Stomach smooth muscle (tissue), 2 donors: Measurements from ENCODE around the gene ATL2.

Experiments used
- H3K27ac ChIP-seq: one replicate; pipeline ENCODE4 v1.7.0; 2013; ENCODE audit warnings: mild to moderate bottlenecking, low read length, inconsistent platforms
- H3K27me3 ChIP-seq, 2 donors: one replicate each; pipeline ENCODE4 v1.7.0; 2013; ENCODE audit warnings: low read length in 2 of 2; ENCODE audit not compliant: insufficient read depth in 2 of 2, control insufficient read depth in 1 of 2
- H3K36me3 ChIP-seq, 2 donors: one replicate each; pipeline ENCODE4 v1.7.0; 2013; ENCODE audit warnings: low read length in 2 of 2; ENCODE audit not compliant: control insufficient read depth in 2 of 2, insufficient read depth in 2 of 2
- H3K4me1 ChIP-seq: one replicate; pipeline ENCODE4 v1.7.0; 2013; ENCODE audit warnings: low read length; ENCODE audit not compliant: control insufficient read depth, insufficient read depth
- H3K4me3 ChIP-seq, 2 donors: one replicate each; pipeline ENCODE4 v1.7.0; 2013; ENCODE audit warnings: low read length in 2 of 2
- H3K9ac ChIP-seq, 2 donors: one replicate each; pipeline ENCODE4 v1.7.0; 2013; ENCODE audit warnings: low read length in 2 of 2, mild to moderate bottlenecking in 1 of 2
- H3K9me3 ChIP-seq, 2 donors: one replicate each; pipeline ENCODE4 v1.7.0; 2013; ENCODE audit warnings: low read length in 2 of 2; ENCODE audit not compliant: control insufficient read depth in 2 of 2
- donor health status: healthy.
- donor health status: Pancreatic carcinoma.

The ATL2 gene

DNA sequence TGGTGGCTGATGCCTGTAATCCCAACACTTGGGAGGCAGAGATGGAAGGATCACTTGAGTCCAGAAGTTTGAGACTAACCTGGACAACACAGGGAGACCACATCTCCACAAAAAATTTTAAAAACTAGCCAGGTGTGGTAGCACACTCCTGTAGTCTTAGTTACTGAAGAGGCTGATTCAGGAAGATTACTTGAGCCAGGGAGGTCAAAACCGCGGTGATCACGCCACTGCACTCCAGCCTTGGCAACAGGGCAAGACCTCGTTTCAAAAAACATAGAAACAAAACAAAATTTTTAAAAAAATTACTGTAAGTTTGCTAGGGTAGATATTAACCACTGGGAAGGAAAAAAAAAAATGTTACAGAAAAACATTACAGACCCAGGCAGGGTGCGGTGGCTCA lies 5.8 kb downstream of the ATL2 start:
- H3K27me3 ChIP-seq = no peaks in the 10 kb centered on the region
- peaks cover 7% of the 10 kb centered on the region for H3K4me1 ChIP-seq
- H3K36me3 ChIP-seq = no peaks in the 10 kb centered on the region
- peak overlapping the region in 1 of 2 donors; percentile 47 for H3K4me3 ChIP-seq
- H3K9me3 ChIP-seq = no peaks in the 10 kb centered on the region
- H3K27ac ChIP-seq = peak overlapping the region; percentile 41
- no peak overlapping the region for H3K9ac ChIP-seq

GRCh38 chr2:38370664-38371063 lies 6.4 kb downstream of the ATL2 start:
- Histone ChIP-seq H3K9ac (no peak overlapping the region), H3K4me1 (peaks cover 8% of the 10 kb centered on the region), H3K27me3 (no peaks in the 10 kb centered on the region), H3K4me3 (no peak overlapping the region), H3K27ac (no peak overlapping the region), H3K36me3 (no peaks in the 10 kb centered on the region), H3K9me3 (no peaks in the 10 kb centered on the region)

DNA sequence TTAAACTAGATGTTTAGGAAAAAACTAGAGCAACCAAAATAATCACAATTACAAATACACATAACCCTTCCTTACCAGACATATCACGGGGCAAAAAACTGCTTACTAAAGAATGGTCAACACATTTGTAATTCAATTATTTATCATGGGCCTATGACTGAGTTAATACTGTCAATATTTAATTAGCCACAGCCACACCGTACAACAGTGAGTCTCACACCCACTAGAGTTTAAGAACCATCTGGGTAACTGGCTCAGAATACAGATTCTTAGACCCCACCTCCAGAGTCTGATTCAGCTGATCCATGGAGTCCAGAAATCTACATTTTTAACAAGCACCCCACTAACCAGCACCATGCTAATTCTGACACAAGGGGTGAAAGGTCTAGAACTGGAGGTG lies 14.8 kb downstream of the ATL2 start:
- H3K4me1 ChIP-seq = peaks cover 8% of the 10 kb centered on the region
- no peak overlapping the region for H3K4me3 ChIP-seq
- H3K9me3 ChIP-seq = no peaks in the 10 kb centered on the region
- H3K36me3 ChIP-seq = no peaks in the 10 kb centered on the region
- no peak overlapping the region for H3K9ac ChIP-seq
- H3K27me3 ChIP-seq = no peaks in the 10 kb centered on the region
- H3K27ac ChIP-seq = no peak overlapping the region

DNA sequence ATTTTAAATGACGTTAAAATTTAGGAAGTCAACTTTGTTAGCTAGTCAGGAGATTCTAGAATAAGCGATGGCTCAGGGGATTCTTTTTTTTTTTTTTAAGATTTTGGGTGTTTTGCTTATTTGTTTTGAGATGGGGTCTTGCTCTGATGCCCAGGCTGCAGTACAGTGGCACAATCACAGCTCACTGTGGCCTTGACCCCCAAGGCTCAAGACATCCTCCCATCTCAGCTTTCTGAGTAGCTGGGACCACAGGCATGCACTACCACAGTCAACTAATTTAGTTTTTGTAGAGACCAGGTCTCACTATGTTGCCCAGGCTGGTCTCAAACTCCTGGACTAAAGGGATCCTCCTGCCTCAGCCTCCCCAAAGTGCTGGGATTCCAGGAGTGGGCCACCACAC lies 16.9 kb downstream of the ATL2 start:
- H3K27ac ChIP-seq = no peak overlapping the region
- no peaks in the 10 kb centered on the region for H3K4me1 ChIP-seq
- no peaks in the 10 kb centered on the region for H3K36me3 ChIP-seq
- no peaks in the 10 kb centered on the region for H3K27me3 ChIP-seq
- H3K9me3 ChIP-seq = no peaks in the 10 kb centered on the region
- H3K4me3 ChIP-seq = no peak overlapping the region
- H3K9ac ChIP-seq = no peak overlapping the region

DNA sequence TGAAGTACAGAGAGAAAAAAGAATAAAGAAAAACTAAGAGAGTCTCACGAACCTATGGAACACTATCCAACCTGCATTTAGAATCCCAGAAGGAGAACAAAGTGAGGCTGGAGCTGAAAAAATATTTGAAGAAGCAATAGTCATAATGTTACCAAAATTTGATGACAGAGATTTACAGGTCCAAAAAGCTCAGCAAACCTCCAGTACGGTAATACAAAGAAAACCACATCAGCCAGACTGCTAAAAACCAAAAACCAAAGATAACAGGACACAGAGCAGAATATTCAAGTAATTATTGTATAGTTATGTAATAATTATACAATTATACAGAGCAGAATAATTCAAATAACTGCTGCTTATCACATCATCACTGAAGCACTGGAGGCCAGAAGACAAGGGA lies 23.7 kb downstream of the ATL2 start:
- H3K9ac ChIP-seq = no peak overlapping the region

GRCh38 chr2:38352336-38352735 lies 24.7 kb downstream of the ATL2 start:
- no peaks in the 10 kb centered on the region for H3K9me3 ChIP-seq
- H3K27ac ChIP-seq = peak overlapping the region; percentile 41
- H3K4me1 ChIP-seq = peaks cover 17% of the 10 kb centered on the region
- H3K27me3 ChIP-seq = no peaks in the 10 kb centered on the region
- peak overlapping the region; percentile 13 to 22 for H3K4me3 ChIP-seq
- peaks cover 0 to 3% of the 10 kb centered on the region in 2 donors for H3K36me3 ChIP-seq
- no peak overlapping the region for H3K9ac ChIP-seq

More for the DNA sequence above, 23.7 kb downstream of the ATL2 start:
- Histone ChIP-seq H3K9me3 (no peaks in the 10 kb centered on the region), H3K4me1 (peaks cover 16% of the 10 kb centered on the region), H3K27me3 (no peaks in the 10 kb centered on the region), H3K36me3 (peaks cover 0 to 3% of the 10 kb centered on the region in 2 donors), H3K27ac (no peak overlapping the region), H3K4me3 (peak overlapping the region in 1 of 2 donors; percentile 15)

DNA sequence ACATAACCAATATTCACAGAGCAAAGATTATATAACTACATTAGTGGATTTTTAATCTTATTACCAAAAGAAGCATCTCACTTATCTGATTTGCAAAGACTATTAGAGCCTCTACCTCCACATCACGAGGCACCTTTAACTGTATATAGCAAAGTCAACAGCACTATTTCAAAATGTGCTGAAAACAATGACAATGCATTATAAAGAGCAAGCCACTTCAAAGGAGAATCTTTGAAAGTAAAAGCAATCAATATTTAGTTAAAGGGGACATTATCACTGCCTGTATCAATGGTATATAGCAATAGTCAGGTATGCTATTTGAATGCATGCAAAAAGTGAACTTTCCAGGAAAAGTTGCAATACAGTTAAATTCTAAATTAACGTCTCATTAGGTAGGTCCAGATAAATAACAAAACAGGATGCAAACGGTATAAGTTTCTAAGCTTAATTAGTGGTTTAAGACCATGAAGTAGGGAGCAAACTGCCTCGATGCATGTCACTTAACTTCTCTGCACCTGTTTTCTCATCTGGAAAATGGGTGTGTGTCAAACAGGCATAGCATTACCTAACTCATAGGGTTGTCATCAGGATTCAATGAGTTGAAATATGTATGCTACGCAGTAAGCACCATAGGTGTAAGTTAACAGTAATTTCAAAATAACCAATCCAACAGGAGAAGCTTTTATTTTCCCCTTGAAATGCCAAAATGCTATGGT lies 31.6 kb downstream of the ATL2 start:
- no peak overlapping the region for H3K9ac ChIP-seq

GRCh38 chr2:38344813-38345212 lies 32.3 kb downstream of the ATL2 start:
- Histone ChIP-seq H3K27me3 (no peaks in the 10 kb centered on the region), H3K27ac (no peak overlapping the region), H3K36me3 (peaks cover 12 to 13% of the 10 kb centered on the region in 2 donors), H3K9me3 (no peaks in the 10 kb centered on the region), H3K4me3 (no peak overlapping the region), H3K9ac (no peak overlapping the region), H3K4me1 (peaks cover 18% of the 10 kb centered on the region)

More for the DNA sequence above, 31.6 kb downstream of the ATL2 start:
- Histone ChIP-seq H3K27ac (no peak overlapping the region), H3K27me3 (no peaks in the 10 kb centered on the region), H3K4me1 (peaks cover 21% of the 10 kb centered on the region), H3K9me3 (no peaks in the 10 kb centered on the region), H3K4me3 (no peak overlapping the region), H3K36me3 (peaks cover 12 to 13% of the 10 kb centered on the region in 2 donors)

- no peaks in the 10 kb centered on the region for H3K27me3 ChIP-seq
- peaks cover 13 to 15% of the 10 kb centered on the region in 2 donors for H3K36me3 ChIP-seq
- peaks cover 18% of the 10 kb centered on the region for H3K4me1 ChIP-seq
- no peak overlapping the region for H3K9ac ChIP-seq
- H3K9me3 ChIP-seq = no peaks in the 10 kb centered on the region
- no peak overlapping the region for H3K4me3 ChIP-seq
- H3K27ac ChIP-seq = no peak overlapping the region
Observed at GRCh38 chr2:38343212-38343611, 33.9 kb downstream of the ATL2 start.

- H3K9me3 ChIP-seq = no peaks in the 10 kb centered on the region
- no peak overlapping the region for H3K27ac ChIP-seq
- H3K9ac ChIP-seq = no peak overlapping the region
- H3K4me1 ChIP-seq = no peaks in the 10 kb centered on the region
- peaks cover 9 to 15% of the 10 kb centered on the region in 2 donors for H3K36me3 ChIP-seq
- no peaks in the 10 kb centered on the region for H3K27me3 ChIP-seq
- no peak overlapping the region for H3K4me3 ChIP-seq
Observed at GRCh38 chr2:38336621-38337020, 40.5 kb downstream of the ATL2 start.

DNA sequence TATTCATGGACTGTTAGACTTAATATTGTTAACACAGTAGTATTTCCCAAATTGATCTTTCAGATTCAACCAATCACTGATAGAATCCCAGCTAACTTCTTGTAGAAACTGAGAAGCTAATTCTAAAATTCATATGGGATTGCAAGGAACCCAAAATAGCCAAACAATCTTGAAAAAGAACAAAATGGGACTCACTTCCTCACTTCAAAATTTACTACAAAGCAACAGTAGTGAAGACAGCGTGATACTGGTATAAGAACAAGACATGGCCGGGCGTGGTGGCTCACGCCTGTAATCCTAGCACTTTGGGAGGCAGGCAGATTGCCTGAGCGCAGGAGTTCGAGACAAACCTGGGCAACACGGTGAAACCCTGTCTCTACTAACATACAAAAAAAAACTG lies 46.3 kb downstream of the ATL2 start:
- Histone ChIP-seq H3K9me3 (peaks cover 0 to 5% of the 10 kb centered on the region in 2 donors), H3K9ac (no peak overlapping the region), H3K4me1 (no peaks in the 10 kb centered on the region), H3K4me3 (no peak overlapping the region), H3K27ac (no peak overlapping the region), H3K36me3 (peaks cover 5 to 9% of the 10 kb centered on the region in 2 donors), H3K27me3 (no peaks in the 10 kb centered on the region)
